IPS-11a (cell line): ENCODE data around the gene ATP2C1.
"Not testable (repeated sequence)": the region's sequence is repeated elsewhere in the genome, so short reads cannot be mapped to it uniquely, and the experiment has no call there.

Source experiments
- H3K4me3 ChIP-seq: one replicate; pipeline ENCODE4 v1.5.1; 2013; ENCODE audit warnings: low read depth, low read length, control low read depth

ATP2C1 gene

DNA sequence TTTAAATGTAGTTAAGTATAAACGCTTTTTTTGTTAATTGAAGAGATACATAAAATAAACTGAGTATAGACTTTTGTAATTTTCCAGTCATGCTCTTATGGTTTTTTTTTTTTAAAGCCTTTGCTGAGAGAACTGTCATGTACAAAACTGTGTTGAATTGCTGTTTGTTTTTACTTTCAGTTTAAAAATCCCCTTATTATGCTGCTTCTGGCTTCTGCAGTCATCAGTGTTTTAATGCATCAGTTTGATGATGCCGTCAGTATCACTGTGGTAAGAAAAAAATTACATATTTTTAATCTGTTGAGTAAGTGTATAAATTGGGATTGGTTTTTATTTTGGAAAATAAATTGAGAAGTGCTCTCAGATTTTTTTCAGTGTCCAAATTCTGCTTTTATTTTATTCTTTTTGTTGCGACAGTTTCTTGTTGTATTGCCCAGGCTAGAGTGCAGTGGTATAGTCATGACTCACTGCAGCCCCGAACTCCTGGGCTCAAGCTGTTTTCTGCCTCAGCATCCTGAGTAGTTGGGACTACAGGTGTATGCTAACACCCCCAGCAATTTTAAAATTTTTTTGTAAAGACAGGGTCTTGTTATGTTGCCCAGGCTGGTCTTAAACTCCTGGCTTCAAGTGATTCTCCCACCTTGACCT is 40.7 kb downstream of the ATP2C1 start:
- no peak overlapping the region for H3K4me3 ChIP-seq

DNA sequence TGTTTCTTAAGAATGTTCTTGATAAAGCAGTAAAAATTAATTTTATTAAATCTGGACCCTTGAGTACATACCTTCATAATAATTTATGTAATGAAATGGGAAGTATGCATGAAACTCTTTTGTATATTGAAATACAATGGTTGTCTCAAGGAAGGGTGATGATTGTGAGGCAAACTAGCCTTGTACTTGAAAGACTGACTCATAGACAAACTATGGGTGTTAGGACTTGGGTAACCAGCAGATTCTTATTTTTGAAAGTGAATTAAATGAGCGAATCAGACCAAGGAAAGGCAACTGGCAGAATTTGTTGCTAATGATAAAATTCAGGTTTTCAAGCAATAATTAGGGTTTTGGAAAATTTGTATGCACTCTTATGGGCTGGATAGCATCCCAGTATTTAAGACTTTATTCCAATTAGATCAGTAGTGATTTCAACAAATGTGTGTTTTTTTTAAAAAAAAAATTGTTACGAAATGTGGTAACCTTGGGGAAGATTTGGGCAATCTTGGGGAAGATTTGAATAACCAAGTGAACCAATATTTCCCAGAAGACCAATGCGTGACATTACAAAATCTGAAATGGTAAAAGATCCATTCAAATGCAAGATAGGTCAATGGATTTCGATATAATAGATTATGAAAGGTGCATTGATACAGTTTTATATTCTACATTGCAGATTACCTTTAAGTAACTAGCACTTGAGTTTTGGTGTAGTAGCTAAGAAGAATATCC is 42.0 kb downstream of the ATP2C1 start:
- no peak overlapping the region for H3K4me3 ChIP-seq

DNA sequence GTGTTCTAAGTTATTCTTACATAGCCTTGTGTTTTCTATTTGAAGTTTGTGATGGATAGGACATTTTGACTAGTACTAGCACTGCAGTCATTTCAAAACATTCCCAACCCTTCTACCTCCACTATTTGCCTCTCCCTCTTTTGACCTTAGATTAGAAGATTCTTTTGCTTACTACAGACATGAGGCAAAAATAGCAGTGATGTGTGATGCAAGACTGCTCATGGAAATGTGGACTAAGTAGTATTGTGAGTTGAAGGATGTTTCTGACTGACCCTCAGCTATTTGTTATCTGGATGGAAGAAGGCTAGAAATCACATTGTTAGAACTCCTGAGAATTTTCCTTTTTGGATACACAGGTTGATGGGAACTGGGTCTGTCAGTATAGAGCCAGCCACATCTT is 45.9 kb downstream of the ATP2C1 start:
- H3K4me3 ChIP-seq: no peak overlapping the region

DNA sequence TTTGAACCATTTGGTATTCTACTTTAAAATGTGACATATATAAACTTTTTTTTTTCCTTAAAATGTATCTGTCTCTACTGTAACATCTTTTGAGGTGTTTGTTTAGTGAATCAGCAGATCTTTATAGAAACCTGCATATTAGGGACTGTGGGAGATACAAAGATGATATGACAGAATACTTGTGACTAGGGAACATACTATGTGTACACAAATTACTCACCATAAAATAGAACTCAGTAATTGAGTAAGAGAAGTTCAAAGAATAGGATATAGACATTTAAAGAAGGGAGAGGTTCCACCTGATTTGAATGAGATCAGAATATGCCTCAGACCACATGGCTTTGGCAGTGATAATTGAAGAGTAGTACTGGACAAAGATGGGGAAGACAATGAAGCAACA is 47.9 kb downstream of the ATP2C1 start:
- no peak overlapping the region for H3K4me3 ChIP-seq

DNA sequence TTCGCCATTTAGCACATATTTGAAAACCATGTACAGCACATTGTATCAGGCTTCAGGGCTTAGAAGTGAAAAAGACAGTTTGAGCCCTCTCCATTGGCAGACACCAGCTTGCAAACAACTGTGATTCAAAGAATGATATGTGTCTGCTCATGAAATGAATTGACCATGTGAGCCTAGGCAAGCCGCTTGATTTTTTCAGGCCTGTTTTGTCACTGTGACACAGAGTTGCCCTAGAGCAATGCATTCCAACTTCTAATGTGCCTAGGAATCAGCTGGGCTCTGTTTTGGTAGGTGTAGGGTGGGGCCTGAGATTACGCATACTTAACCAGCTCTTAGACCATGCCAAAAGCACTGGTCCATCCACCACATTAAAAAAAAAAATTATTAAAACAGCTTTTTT is 53.0 kb downstream of the ATP2C1 start:
- no peak overlapping the region for H3K4me3 ChIP-seq

DNA sequence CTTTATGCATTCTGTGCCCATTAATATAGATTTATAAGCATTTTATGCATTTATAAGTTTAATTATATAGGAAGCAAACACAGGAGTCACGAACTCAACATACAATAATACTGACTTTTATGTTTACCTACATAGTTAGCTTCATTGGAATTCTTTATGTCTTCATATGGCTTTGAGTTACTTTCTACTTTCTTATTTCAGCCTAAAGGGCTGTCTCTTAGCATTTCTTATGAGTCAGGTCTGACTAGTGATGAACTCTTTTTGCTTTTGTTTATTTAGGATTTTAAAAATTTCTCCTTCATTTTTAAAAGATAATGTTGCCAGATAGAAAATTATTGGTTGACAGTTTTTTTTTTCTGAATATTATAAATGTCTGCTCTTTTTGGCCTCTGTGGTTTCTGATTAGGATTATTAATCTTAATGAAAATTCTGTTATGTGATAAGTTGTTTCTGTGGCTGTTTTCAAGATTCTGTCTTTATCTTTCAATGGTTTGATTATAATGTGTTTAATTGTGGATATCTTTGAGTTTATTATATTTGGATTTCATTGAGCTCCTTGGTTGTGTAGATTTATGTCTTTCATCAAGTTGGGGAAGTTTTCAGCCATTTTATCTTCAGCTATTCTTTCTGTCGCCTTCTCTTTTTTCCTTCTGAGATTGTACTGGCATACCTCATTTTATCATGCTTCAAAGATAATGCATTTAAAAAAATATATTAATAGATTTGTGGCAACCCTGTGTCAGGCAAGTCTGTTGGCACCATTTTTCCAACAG is 54.3 kb downstream of the ATP2C1 start:
- H3K4me3 ChIP-seq: no peak overlapping the region

DNA sequence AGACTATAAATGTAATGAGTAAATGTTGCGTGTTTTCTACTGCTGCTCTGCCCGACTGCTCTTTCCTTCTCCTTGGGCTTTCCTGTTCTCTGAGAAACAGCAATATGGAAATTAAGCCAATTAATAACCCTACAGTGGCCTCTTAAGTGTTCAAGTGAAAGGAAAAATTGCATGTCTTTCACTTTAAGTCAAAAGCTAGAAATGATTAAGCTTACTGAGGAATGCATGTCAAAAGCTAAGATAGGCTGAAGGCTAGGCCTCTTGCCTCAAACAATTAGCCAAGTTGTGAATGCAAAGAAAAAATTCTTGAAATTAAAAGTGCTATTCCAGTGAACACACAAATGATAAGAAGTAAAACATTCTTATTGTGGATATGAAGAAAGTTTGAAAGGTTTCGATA is 55.0 kb downstream of the ATP2C1 start:
- H3K4me3 ChIP-seq: no peak overlapping the region

DNA sequence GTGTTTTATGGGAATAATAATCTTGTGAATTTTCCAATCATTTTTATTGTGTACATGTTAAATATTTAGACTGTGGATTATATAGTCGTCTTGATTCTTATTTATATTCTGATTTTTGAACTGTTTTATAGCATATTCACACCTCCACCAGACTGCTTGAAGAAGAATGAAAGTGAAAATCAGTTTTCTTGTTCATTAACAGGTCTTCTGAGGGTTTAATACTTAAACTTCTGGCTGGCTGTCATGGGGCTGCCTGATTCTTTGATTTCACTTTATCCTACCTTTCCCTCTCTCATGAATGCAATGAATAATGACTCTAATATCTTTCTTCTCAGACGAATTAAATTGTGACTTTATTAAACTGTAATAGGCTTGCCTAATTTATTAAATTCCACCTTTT is 56.2 kb downstream of the ATP2C1 start:
- no peak overlapping the region for H3K4me3 ChIP-seq

DNA sequence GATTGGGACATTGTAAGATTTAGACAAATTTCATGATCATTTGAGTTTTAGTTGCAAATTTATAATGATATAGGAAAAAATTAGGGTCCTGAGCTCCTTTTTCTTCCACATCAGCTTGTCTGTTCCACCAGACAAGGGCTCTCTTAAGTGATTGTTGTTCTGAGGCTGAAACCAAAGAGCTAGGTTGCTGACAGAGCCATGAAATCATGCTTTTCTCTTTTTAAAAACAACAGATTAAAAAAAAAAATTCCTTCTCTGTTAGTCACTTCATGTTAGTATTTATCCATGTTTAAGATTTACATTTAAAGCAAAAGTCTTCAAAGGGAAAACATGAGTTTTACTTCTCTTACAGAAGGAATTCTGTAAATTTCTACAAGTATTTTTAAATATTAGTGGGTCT is 56.8 kb downstream of the ATP2C1 start:
- H3K4me3 ChIP-seq: no peak overlapping the region

DNA sequence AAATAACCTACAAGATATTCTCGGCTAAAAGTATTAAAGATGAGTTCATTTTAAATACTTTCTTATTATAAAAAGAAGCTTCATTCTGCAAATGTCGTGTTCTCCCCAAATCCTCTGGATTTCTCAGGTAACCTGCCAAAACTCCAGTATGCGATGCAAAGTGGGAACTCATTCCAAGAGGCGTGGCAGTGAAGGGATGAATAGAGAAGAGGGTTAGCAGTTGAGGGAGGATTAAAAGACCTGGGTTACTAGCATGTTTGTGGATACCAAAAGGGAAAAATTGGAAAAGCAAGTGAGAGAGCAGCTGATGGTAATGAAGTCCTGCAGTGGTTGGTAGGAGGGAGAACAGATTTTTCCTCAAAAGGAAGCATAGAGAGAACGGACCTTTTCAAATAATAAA is 61.6 kb downstream of the ATP2C1 start:
- H3K4me3 ChIP-seq: no peak overlapping the region

DNA sequence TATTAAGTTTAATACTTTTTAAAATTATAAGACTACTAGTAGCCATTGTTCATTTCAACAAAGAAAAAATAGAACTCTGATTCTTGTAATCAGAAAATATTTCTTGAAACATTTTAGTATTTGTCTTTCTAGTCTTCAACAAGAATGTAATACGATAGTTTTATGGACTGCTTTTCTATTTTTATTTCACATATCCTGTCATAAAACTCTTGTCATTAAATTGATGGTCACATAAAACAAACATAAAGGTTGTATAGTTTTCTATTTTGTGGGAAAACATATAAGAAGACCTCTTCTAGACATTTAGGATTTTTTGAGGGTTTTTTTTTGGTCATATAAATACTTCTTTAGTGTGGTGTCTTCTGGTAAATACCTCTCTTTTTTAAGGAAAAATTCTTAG is 62.4 kb downstream of the ATP2C1 start:
- no peak overlapping the region for H3K4me3 ChIP-seq

DNA sequence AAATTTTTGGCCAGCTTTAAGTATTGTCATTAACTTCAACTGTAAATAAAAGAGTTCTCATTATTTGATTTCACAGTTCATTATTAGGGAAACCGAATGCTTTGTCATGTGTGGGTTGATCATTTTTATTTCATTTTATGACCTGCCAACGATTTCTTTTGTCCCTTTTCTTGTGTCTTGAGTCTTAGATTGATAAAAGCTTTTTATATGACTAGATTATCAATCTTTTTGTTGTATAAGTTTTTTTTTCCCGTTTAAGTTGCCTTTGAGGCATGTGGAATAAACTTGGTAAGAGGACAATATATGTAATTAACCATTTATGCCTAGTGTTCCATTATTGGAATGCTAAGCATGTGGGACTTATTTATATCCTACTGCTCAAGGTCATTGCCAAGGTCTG is 62.8 kb downstream of the ATP2C1 start:
- no peak overlapping the region for H3K4me3 ChIP-seq

DNA sequence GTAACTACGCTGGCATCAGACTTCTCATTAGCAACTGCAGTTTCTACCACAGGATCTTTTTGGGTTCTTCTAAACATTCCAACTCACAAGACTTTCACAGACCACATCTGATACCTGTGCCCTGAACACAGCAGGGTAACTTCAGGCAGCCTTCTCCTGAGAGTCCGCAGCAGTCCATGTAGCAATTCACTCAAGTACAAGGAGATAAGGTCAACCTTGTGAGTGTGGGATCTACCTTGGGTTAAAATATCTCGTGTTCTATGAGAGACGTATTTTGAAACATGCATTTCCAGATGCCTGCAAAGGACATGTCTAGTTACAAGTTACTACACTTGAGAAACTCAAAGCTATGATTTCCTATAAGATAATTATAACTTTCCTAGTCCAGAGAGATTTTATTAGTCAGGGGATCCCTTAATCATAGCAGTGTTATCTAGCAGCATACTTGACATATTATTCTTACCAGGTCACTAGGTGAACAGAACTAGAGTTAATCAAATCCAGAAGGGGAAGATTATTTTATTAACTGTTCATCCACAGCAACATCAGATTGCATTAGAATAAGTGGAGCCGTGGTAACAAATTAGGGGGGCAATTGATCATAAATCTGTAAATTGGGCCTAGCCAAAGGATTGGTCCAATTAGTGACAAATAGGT is 66.4 kb downstream of the ATP2C1 start:
- H3K4me3 ChIP-seq: no peak overlapping the region

DNA sequence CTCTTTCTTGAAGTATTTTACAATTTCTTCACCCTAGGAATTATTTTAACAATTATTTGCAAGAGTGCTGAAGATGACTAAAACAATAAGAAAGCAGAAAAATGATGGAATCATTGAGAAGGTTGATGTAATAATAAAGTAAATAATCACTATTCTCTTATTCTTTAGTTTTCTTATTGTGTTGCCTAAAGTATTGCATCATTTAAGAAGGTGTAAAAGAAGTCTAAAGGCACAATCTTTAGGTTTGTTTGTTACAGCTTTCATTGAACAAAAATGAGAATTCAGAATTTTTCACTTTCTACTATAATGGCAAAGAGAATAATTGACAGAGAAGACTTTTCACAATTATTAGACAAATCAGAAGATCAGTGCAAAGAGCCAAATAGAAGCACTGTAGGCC is 67.6 kb downstream of the ATP2C1 start:
- no peak overlapping the region for H3K4me3 ChIP-seq

DNA sequence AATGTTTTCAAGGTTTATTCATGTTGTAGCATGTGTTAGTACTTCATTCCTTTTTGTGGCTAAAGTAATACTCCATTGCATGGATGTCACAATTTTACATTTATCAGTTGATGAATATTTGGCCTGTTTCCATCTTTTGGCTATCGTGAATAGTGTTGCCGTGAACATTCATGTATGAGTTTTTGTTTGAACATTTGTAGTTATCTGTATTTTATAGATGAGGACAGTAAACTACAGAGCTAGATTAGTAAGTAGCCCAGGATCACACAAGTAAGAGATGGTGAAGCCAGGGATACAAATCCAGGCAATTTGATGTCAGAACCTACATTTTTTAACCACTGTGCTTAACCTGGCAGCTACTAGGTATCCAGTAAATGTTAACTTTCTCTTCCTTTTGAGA is 69.6 kb downstream of the ATP2C1 start:
- no peak overlapping the region for H3K4me3 ChIP-seq

DNA sequence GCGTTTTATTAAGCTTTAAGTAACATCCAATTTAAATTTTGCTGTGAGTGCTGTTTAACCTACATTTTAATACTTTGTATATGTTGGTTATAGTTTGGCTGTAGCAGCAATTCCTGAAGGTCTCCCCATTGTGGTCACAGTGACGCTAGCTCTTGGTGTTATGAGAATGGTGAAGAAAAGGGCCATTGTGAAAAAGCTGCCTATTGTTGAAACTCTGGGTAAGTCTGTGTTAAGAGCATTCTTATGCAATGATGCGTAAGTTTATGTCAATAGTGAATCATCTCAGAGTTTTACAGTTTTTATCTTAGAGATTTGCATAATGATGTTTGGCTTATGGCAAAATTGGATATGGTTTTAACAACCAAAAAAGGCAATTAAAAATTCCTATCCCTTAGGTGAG is 70.0 kb downstream of the ATP2C1 start:
- H3K4me3 ChIP-seq: no peak overlapping the region

DNA sequence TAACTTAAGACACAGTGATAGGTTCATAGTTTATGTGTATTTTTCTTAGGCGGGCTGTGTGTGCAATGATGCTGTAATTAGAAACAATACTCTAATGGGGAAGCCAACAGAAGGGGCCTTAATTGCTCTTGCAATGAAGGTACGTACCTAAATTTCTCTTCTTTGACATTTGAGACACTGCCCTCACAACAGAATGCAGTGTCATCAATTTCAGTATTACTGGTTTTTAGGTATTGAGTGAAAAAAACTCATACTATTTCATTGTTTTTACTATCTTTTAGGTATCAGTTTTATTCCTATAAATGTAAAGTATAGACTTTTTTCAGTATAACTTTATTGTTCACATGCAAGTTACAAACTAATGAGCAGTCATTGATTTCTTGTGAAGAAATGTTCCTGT is 73.4 kb downstream of the ATP2C1 start:
- H3K4me3 ChIP-seq: no peak overlapping the region

DNA sequence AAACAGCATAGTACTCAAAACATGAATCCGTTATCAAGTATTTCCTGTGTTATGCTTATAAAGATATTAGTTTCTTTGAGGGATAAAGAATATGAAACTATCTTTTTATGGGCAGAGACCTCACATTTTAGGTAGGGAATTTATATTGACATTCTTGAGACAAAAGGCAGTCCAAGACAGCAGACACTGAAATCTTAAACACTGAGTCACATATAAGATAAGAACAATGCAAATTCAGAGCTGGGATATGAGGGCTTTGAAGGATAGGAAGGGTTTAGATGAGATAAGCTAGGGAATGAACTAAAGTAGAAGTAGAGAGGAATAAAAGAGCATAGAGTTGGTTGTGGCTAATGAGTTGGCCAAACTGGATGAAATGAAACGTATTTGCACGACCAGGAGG is 74.3 kb downstream of the ATP2C1 start:
- no peak overlapping the region for H3K4me3 ChIP-seq

DNA sequence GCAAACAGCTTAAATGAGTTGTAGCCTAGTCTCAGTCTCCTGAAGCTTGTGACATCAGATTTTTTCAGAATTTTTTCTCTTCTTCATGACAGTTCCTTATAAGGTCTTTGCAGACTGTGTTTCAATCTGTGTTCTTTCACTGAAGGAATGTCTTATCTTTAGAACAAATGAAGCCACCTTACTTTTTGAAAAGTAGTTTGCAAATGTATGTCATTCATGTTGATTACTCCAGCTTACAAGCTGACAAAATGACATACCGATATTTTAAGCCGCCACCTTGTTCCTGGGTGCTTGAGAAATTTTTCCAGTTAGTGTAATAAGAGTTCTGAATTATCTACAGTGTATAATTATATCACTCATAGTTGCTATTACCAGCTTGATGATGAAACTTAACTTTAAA is 75.7 kb downstream of the ATP2C1 start:
- no peak overlapping the region for H3K4me3 ChIP-seq

DNA sequence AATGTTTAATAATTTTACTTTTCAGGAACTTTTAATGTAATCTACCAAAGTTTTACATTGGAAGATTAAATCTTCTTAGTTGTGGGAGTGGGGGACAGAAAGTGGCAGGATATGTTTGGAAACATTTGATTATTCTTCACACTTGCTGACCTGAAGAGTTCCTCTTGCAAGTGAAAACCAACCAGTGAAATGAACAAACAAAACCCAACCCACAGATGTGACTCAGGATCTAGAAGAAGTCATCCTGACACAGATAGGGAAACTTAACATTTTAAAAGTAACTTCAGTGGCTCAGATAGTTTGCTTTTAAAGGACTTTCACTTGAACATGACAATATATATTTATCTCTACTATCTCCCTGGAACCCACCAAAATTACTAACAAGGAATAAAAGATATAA is 77.3 kb downstream of the ATP2C1 start:
- no peak overlapping the region for H3K4me3 ChIP-seq

DNA sequence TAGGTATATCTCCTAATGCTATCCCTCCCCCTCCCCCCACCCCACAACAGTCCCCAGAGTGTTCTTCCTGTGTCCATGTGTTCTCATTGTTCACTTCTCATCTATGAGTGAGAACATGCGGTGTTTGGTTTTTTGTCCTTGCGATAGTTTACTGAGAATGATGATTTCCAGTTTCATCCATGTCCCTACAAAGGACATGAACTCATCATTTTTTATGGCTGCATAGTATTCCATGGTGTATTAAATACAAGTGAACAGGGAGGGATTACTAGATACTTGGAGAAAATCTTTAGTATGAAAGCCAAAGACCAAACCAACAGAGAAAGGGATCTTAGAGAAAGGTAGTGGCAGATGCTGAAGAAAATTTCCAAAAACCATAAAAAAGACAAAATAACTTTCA is 78.7 kb downstream of the ATP2C1 start:
- not testable (repeated sequence) for H3K4me3 ChIP-seq

DNA sequence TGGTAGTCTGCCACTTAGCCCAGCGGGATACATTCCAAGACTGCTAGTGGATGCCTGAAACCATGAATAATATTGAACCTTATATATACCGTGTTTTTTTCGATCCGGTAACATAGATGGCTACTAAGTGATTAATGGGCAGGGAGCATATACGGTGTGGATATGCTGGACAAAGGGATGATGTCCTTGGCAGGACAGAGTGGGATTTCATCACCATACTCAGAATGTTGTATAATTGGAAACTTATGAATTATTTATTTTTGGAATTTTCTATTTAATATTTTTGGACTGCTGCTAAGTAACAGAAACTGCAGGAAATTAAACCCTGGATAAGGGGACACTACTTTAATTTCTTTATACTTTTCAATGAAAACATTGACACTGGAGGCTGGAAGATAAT is 79.5 kb downstream of the ATP2C1 start:
- H3K4me3 ChIP-seq: no peak overlapping the region
